Vagina (tissue), 2 donors: ENCODE data around the gene MNX1. TPM values are rescaled to one million over a fixed set of nuclear protein-coding genes. Genes with fewer than 3 reads are reported as not detected.
A peak's percentile ranks its signal among the peaks of the same experiment; 100 is the strongest.

Experiments
- DNase-seq, 2 donors: peaks; one replicate each; pipeline ENCODE4 v3.0.0-alpha.2; 2017; ENCODE audit errors: extremely low spot score in 2 of 2
- H3K27ac ChIP-seq: fragments of 200-600 bp; sonication (generic); one replicate; pipeline ENCODE4 v1.5.1; 2019
- H3K27me3 ChIP-seq: fragments of 200-600 bp; sonication (generic); one replicate; pipeline ENCODE4 v1.5.1; 2019
- H3K36me3 ChIP-seq, 2 donors: fragments of 200-600 bp; sonication (generic); one replicate each; pipeline ENCODE4 v1.5.1; 2017 to 2019
- H3K4me1 ChIP-seq: fragments of 200-600 bp; sonication (generic); one replicate; pipeline ENCODE4 v1.5.1; 2019
- H3K4me3 ChIP-seq, 2 donors: fragments of 200-600 bp; sonication (generic); 1 replicate in 1 of 2; 2 replicates in 1 of 2; pipeline ENCODE4 v1.5.1; 2016 to 2019
- H3K9me3 ChIP-seq: fragments of 200-600 bp; sonication (generic); one replicate; pipeline ENCODE4 v1.5.1; 2019
- CTCF ChIP-seq, 3 experiments: fragments of 450-650 bp in 2 of 3; fragments of 200-600 bp in 1 of 3; sonication (generic) in 1 of 3; IDR thresholded peaks; one replicate each; pipeline ENCODE4 v1.5.1; 2017 to 2019; ENCODE audit warnings: antibody characterized with exemption in 3 of 3, mild to moderate bottlenecking in 2 of 3, moderate library complexity in 2 of 3
- POLR2A ChIP-seq, 2 donors: fragments of 450-650 bp; IDR thresholded peaks; one replicate each; pipeline ENCODE4 v1.6.1; 2017; ENCODE audit warnings: antibody characterized with exemption in 2 of 2, mild to moderate bottlenecking in 2 of 2, moderate library complexity in 2 of 2
- POLR2AphosphoS5 ChIP-seq, 2 donors: sonication (generic); formaldehyde crosslinking; IDR thresholded peaks; one replicate each; pipeline ENCODE4 v1.9.0; 2017; ENCODE audit warnings: antibody characterized with exemption in 2 of 2, mild to moderate bottlenecking in 2 of 2, low read depth in 1 of 2; ENCODE audit not compliant: insufficient read depth in 1 of 2
- intact Hi-C: fragments of 100-400 bp; cut with DNase I; formaldehyde crosslinking; loops from one replicate; pipeline ENCODE4 v1.15.1; 2023
- total RNA-seq: library from RNA; depleted of rRNA; stranded (reverse); fragments of >200 nt; gene quantifications from one replicate; pipeline ENCODE4 v1.2.3, GENCODE V29; 2016

MNX1 gene
- total RNA-seq, 1 donor from 2014 or later = not detected

GRCh38 chr7:157056957-157057902 is 46.8 kb upstream of the MNX1 start:
- intact Hi-C loops = no loop called here
- no peaks in the 10 kb centered on the region for H3K4me1 ChIP-seq
- H3K36me3 ChIP-seq = no peaks in the 10 kb centered on the region
- TF ChIP-seq POLR2AphosphoS5 (IDR thresholded peaks at IDR 0.05; ENCODE audit: insufficient read depth in 1 of 2, low read depth in 1 of 2) = no peak
- H3K27ac ChIP-seq = no peak overlapping the region
- H3K27me3 ChIP-seq = no peaks in the 10 kb centered on the region
- no peak for DNase-seq
- no peak overlapping the region for H3K4me3 ChIP-seq
- no peaks in the 10 kb centered on the region for H3K9me3 ChIP-seq

- no peak for TF ChIP-seq CTCF (IDR thresholded peaks at IDR 0.05)
- no peak for TF ChIP-seq POLR2A (IDR thresholded peaks at IDR 0.05)
- no peak for TF ChIP-seq POLR2AphosphoS5 (IDR thresholded peaks at IDR 0.05; ENCODE audit: insufficient read depth in 1 of 2, low read depth in 1 of 2)
- no peak for DNase-seq
- H3K9me3 ChIP-seq = no peaks in the 10 kb centered on the region
- H3K4me1 ChIP-seq = no peaks in the 10 kb centered on the region
- H3K4me3 ChIP-seq = no peak overlapping the region
- intact Hi-C loops = no loop called here
- no peaks in the 10 kb centered on the region for H3K36me3 ChIP-seq
- no peaks in the 10 kb centered on the region for H3K27me3 ChIP-seq
- no peak overlapping the region for H3K27ac ChIP-seq
Measured at GRCh38 chr7:157056246-157056645, 45.8 kb upstream of the MNX1 start.

GRCh38 chr7:157054927-157055326 is 44.5 kb upstream of the MNX1 start:
- no peak overlapping the region for H3K27ac ChIP-seq
- no peaks in the 10 kb centered on the region for H3K4me1 ChIP-seq
- no peak overlapping the region for H3K4me3 ChIP-seq
- peak in 1 of 2 donors; percentile 40 for DNase-seq
- no peaks in the 10 kb centered on the region for H3K9me3 ChIP-seq
- no peak for TF ChIP-seq POLR2AphosphoS5 (IDR thresholded peaks at IDR 0.05; ENCODE audit: insufficient read depth in 1 of 2, low read depth in 1 of 2)
- no peak for TF ChIP-seq CTCF (IDR thresholded peaks at IDR 0.05)
- TF ChIP-seq POLR2A (IDR thresholded peaks at IDR 0.05) = no peak
- H3K27me3 ChIP-seq = no peaks in the 10 kb centered on the region
- no peaks in the 10 kb centered on the region for H3K36me3 ChIP-seq
- intact Hi-C loops = no loop called here

- intact Hi-C loops = no loop called here
- TF ChIP-seq POLR2AphosphoS5 (IDR thresholded peaks at IDR 0.05; ENCODE audit: insufficient read depth in 1 of 2, low read depth in 1 of 2) = no peak
- no peak for TF ChIP-seq CTCF (IDR thresholded peaks at IDR 0.05)
- TF ChIP-seq POLR2A (IDR thresholded peaks at IDR 0.05) = no peak
Measured at GRCh38 chr7:157053118-157053517, 42.7 kb upstream of the MNX1 start.

GRCh38 chr7:157047148-157047547 is 36.7 kb upstream of the MNX1 start:
- intact Hi-C loops = no loop called here
- TF ChIP-seq CTCF (IDR thresholded peaks at IDR 0.05) (no peak), POLR2AphosphoS5 (IDR thresholded peaks at IDR 0.05; ENCODE audit: insufficient read depth in 1 of 2, low read depth in 1 of 2) (no peak), POLR2A (IDR thresholded peaks at IDR 0.05) (no peak)
- Histone ChIP-seq H3K27ac (no peak overlapping the region), H3K9me3 (no peaks in the 10 kb centered on the region), H3K4me1 (no peaks in the 10 kb centered on the region), H3K27me3 (no peaks in the 10 kb centered on the region), H3K36me3 (no peaks in the 10 kb centered on the region), H3K4me3 (no peak overlapping the region)
- peak in 1 of 2 donors; percentile 37 for DNase-seq

More at GRCh38 chr7:157053118-157053517, 42.7 kb upstream of the MNX1 start:
- Histone ChIP-seq H3K4me3 (no peak overlapping the region), H3K9me3 (no peaks in the 10 kb centered on the region), H3K4me1 (no peaks in the 10 kb centered on the region), H3K27ac (no peak overlapping the region), H3K36me3 (no peaks in the 10 kb centered on the region), H3K27me3 (no peaks in the 10 kb centered on the region)
- no peak for DNase-seq
